ENCODE results near the gene AP1M1.
A peak's percentile ranks its signal among the peaks of the same experiment; 100 is the strongest.

DNA sequence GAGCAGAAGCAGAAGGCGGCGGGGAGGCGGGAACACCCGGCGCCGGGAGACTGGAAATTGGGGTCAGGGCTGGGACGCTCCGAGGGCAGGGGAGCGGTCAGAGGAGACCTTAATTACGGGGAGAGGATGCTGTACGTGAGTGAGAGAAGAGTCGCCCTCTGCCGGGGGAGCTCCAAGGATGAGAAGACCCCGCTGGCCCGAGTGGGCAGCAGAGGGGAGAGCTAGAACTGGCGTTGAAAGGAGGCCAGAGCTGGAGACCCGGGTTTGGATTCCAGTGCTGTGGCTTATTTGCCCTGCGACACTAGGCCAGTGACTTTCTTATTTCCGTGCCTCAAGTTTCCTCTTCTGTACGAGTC, 12.0 kb upstream of the AP1M1 start:
- TF ChIP-seq, protein P1, sequence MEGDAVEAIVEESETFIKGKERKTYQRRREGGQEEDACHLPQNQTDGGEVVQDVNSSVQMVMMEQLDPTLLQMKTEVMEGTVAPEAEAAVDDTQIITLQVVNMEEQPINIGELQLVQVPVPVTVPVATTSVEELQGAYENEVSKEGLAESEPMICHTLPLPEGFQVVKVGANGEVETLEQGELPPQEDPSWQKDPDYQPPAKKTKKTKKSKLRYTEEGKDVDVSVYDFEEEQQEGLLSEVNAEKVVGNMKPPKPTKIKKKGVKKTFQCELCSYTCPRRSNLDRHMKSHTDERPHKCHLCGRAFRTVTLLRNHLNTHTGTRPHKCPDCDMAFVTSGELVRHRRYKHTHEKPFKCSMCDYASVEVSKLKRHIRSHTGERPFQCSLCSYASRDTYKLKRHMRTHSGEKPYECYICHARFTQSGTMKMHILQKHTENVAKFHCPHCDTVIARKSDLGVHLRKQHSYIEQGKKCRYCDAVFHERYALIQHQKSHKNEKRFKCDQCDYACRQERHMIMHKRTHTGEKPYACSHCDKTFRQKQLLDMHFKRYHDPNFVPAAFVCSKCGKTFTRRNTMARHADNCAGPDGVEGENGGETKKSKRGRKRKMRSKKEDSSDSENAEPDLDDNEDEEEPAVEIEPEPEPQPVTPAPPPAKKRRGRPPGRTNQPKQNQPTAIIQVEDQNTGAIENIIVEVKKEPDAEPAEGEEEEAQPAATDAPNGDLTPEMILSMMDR (IDR thresholded peaks at IDR 0.05; ENCODE audit: poor library complexity): peak; percentile 50
- no peak for TF ChIP-seq EZH2 (IDR thresholded peaks at IDR 0.05; ENCODE audit: borderline replicate concordance)

Data from hepatocyte (in vitro differentiated cells).